ENCODE measurements around the gene CAB39.

Gene CAB39

DNA sequence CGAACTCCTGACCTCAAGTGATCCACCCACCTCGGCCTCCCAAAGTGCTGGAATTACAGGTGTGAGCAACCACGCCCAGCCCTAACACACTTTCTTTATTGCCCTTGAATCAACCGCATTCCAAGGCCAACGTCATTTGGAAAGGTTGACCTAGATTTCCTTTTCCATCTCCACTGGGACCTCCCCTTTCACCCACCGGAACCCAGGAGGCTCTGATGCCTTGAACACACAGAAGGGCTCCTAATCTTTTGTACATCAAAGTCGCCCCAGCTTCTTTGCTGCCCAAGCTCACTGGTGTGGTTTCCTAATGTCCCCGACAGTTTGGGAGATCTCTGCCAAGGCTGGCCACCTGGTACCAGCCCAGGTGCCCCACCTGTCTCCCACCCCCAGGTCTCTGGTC lies 46.2 kb upstream of the CAB39 start:
- no peaks in the 10 kb centered on the region for H3K9me3 ChIP-seq (ENCODE audit: control insufficient read depth, low read length)
- peaks cover 18% of the 10 kb centered on the region for H3K4me1 ChIP-seq (ENCODE audit: control insufficient read depth, insufficient read depth, low read depth, low read length)
- no peak overlapping the region for H3K4me3 ChIP-seq (ENCODE audit: insufficient read depth in 1 of 2, low read depth in 1 of 2, low read length in 2 of 2)
- H3K23ac ChIP-seq (ENCODE audit: low read length in 2 of 2) = no peak overlapping the region
- no peak overlapping the region for H2BK120ac ChIP-seq (ENCODE audit: low read depth, low read length)
- H2BK12ac ChIP-seq (ENCODE audit: low read length in 2 of 2) = no peak overlapping the region
- no peaks in the 10 kb centered on the region for H3K27me3 ChIP-seq (ENCODE audit: control insufficient read depth in 1 of 2, insufficient read depth in 1 of 2, low read length in 2 of 2)
- H3K79me1 ChIP-seq (replicated peaks; ENCODE audit: low read length, poor library complexity, severe bottlenecking) = no peaks in the 10 kb centered on the region
- no peak overlapping the region for H3K4me2 ChIP-seq (ENCODE audit: low read length, poor library complexity, severe bottlenecking)
- no peak overlapping the region for H4K91ac ChIP-seq (ENCODE audit: low read length)
- H3K18ac ChIP-seq (ENCODE audit: low read depth in 1 of 2, low read length in 2 of 2) = no peak overlapping the region
- H3K36me3 ChIP-seq (ENCODE audit: control insufficient read depth in 1 of 2, insufficient read depth in 2 of 2, low read depth in 1 of 2, low read length in 2 of 2) = no peaks in the 10 kb centered on the region
- no peak overlapping the region for H2BK15ac ChIP-seq (ENCODE audit: low read depth, poor library complexity, severe bottlenecking)
- H3K4ac ChIP-seq (ENCODE audit: low read depth in 1 of 2, low read length in 2 of 2) = no peak overlapping the region
- peak overlapping the region; percentile 5 for H3K9ac ChIP-seq (ENCODE audit: low read length)
- no peak overlapping the region for H2AK5ac ChIP-seq (ENCODE audit: low read length, severe bottlenecking)
- DNase-seq = no peak
- no peak overlapping the region for H2BK5ac ChIP-seq (ENCODE audit: low read depth, low read length, poor library complexity, severe bottlenecking)
- H3K14ac ChIP-seq (ENCODE audit: low read length in 2 of 2) = no peak overlapping the region
- no peak overlapping the region for H3K27ac ChIP-seq (ENCODE audit: low read length, poor library complexity, severe bottlenecking)
- H2AFZ ChIP-seq (ENCODE audit: low read depth, low read length) = no peak overlapping the region
- WGBS = 94% methylated on average over 8 of the region's 8 CpGs
- H4K8ac ChIP-seq (ENCODE audit: low read length) = no peak overlapping the region

DNA sequence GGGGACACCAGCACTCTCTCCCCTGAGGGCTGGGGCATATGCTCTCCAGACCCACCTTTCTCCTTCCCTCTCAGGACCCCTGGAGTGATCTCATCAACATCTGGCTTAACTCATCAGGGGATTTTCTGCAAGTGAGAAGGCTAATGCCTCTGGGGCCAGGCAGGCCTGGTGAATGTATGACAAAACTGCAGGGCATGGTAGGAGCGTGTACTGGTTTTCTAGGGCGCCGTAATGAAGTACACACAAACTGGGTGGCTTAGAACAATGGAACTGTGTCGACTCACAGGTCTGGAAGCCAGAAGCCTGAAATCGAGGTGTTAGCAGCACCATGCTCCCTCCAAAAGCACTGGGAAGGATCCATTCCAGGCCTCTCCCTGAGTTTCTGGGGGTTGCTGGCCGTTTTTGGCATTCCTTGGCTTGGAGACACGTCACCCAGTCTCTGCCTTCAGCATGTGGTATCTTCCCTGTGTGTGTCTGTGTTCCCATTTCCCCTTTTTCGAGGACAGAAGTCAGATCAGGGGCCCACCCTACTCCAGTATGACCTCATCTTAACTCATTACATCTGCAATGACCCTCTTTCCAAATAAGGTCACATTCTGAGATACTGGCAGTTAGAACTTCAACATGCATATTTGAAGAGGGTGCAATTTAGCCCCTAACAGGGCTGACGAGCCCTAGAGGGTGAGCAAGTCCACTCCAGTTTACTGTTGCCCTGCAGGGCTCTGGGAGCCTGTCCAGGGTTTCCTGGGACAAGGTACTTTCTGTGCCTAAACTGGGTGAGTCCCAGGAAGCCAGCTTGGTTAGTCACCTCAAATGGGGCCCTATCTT lies 45.5 kb upstream of the CAB39 start:
- 48% methylated on average over 9 of the region's 9 CpGs for WGBS
- Histone ChIP-seq H2BK5ac (ENCODE audit: low read depth, low read length, poor library complexity, severe bottlenecking) (no peak overlapping the region), H3K9me3 (ENCODE audit: control insufficient read depth, low read length) (no peaks in the 10 kb centered on the region), H2AFZ (ENCODE audit: low read depth, low read length) (no peak overlapping the region), H3K4ac (ENCODE audit: low read depth in 1 of 2, low read length in 2 of 2) (no peak overlapping the region), H2BK120ac (ENCODE audit: low read depth, low read length) (no peak overlapping the region), H2BK15ac (ENCODE audit: low read depth, poor library complexity, severe bottlenecking) (no peak overlapping the region), H3K18ac (ENCODE audit: low read depth in 1 of 2, low read length in 2 of 2) (no peak overlapping the region), H3K36me3 (ENCODE audit: control insufficient read depth in 1 of 2, insufficient read depth in 2 of 2, low read depth in 1 of 2, low read length in 2 of 2) (no peaks in the 10 kb centered on the region), H3K9ac (ENCODE audit: low read length) (peak overlapping the region; percentile 24), H3K14ac (ENCODE audit: low read length in 2 of 2) (no peak overlapping the region), H3K4me3 (ENCODE audit: insufficient read depth in 1 of 2, low read depth in 1 of 2, low read length in 2 of 2) (no peak overlapping the region), H4K91ac (ENCODE audit: low read length) (no peak overlapping the region), H3K79me1 (replicated peaks; ENCODE audit: low read length, poor library complexity, severe bottlenecking) (no peaks in the 10 kb centered on the region), H4K8ac (ENCODE audit: low read length) (no peak overlapping the region), H3K27me3 (ENCODE audit: control insufficient read depth in 1 of 2, insufficient read depth in 1 of 2, low read length in 2 of 2) (no peaks in the 10 kb centered on the region), H3K27ac (ENCODE audit: low read length, poor library complexity, severe bottlenecking) (no peak overlapping the region), H3K23ac (ENCODE audit: low read length in 2 of 2) (no peak overlapping the region), H3K4me1 (ENCODE audit: control insufficient read depth, insufficient read depth, low read depth, low read length) (peaks cover 19% of the 10 kb centered on the region), H3K4me2 (ENCODE audit: low read length, poor library complexity, severe bottlenecking) (no peak overlapping the region), H2AK5ac (ENCODE audit: low read length, severe bottlenecking) (no peak overlapping the region), H2BK12ac (ENCODE audit: low read length in 2 of 2) (peak overlapping the region in 1 of 2 experiments; percentile 32)
- DNase-seq = peak; percentile 38

DNA sequence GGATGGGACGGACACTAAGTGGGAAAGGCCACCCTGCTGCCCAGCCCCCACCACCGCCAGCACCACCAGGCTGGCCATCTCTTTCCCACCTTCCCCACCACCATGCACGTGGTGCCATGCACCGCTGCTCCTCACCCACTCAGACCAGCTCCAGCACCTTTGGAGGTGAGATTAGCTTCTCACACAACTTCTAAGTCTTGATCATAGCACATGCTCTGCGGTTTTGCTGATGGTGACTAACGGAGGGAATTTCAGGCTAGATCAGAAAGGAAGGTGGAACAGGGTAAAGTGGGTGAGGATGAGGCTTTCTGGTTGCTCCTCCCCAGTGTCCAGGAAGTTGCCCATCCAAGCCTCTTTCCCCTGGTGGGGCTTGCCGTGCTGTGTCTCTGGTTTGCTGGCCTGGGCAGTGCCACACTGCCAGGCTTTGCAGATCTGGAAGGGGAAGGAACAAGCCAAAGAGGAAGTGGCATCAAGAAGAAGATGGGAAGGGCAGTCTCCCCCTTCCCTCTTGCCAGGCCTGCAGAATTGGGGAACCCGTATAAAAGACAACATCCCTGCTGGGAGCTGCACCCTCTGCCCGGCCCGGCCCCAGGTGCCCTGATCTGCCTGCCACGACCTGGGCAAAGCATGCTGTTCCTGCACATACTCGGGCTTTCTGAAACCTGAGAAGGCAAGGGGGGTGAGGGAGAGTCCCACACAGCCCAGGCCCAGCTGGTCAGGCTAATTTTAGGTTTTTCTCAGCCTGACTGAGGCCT lies 44.3 kb upstream of the CAB39 start:
- Histone ChIP-seq H2BK5ac (ENCODE audit: low read depth, low read length, poor library complexity, severe bottlenecking) (no peak overlapping the region), H2BK15ac (ENCODE audit: low read depth, poor library complexity, severe bottlenecking) (no peak overlapping the region), H3K4me2 (ENCODE audit: low read length, poor library complexity, severe bottlenecking) (no peak overlapping the region), H3K4me1 (ENCODE audit: control insufficient read depth, insufficient read depth, low read depth, low read length) (peaks cover 21% of the 10 kb centered on the region), H3K36me3 (ENCODE audit: control insufficient read depth in 1 of 2, insufficient read depth in 2 of 2, low read depth in 1 of 2, low read length in 2 of 2) (no peaks in the 10 kb centered on the region), H3K18ac (ENCODE audit: low read depth in 1 of 2, low read length in 2 of 2) (no peak overlapping the region), H3K27ac (ENCODE audit: low read length, poor library complexity, severe bottlenecking) (no peak overlapping the region), H3K23ac (ENCODE audit: low read length in 2 of 2) (no peak overlapping the region), H4K91ac (ENCODE audit: low read length) (no peak overlapping the region), H2BK120ac (ENCODE audit: low read depth, low read length) (no peak overlapping the region), H3K14ac (ENCODE audit: low read length in 2 of 2) (peak overlapping the region in 1 of 2 experiments; percentile 67), H3K4me3 (ENCODE audit: insufficient read depth in 1 of 2, low read depth in 1 of 2, low read length in 2 of 2) (no peak overlapping the region), H4K8ac (ENCODE audit: low read length) (no peak overlapping the region), H3K79me1 (replicated peaks; ENCODE audit: low read length, poor library complexity, severe bottlenecking) (no peaks in the 10 kb centered on the region), H2AFZ (ENCODE audit: low read depth, low read length) (no peak overlapping the region), H2AK5ac (ENCODE audit: low read length, severe bottlenecking) (peak overlapping the region; percentile 57), H3K4ac (ENCODE audit: low read depth in 1 of 2, low read length in 2 of 2) (no peak overlapping the region), H2BK12ac (ENCODE audit: low read length in 2 of 2) (peak overlapping the region in 1 of 2 experiments; percentile 10), H3K27me3 (ENCODE audit: control insufficient read depth in 1 of 2, insufficient read depth in 1 of 2, low read length in 2 of 2) (no peaks in the 10 kb centered on the region), H3K9me3 (ENCODE audit: control insufficient read depth, low read length) (no peaks in the 10 kb centered on the region), H3K9ac (ENCODE audit: low read length) (no peak overlapping the region)
- no peak for DNase-seq
- 83% methylated on average over 11 of the region's 12 CpGs for WGBS

DNA sequence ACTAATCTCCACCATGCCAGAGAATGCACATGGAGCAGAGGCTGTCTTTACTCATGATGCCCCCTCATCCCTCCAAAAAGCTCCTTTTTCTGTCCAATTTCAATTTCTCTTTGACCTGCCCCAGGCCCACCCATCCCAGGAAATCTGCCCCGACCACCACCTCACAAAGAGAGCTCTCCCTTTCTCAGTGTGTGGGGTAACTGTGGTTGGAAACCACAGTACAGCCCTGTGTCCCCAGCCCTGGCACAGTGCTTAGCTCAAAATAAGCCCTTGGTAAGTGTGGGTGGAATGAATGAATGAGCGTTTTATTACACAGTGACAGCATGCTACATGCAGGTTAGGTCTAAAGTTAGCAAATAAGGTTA lies 43.7 kb upstream of the CAB39 start:
- H3K4me3 ChIP-seq (ENCODE audit: insufficient read depth in 1 of 2, low read depth in 1 of 2, low read length in 2 of 2) = no peak overlapping the region
- H3K27me3 ChIP-seq (ENCODE audit: control insufficient read depth in 1 of 2, insufficient read depth in 1 of 2, low read length in 2 of 2) = no peaks in the 10 kb centered on the region
- H3K4me2 ChIP-seq (ENCODE audit: low read length, poor library complexity, severe bottlenecking) = no peak overlapping the region
- H3K23ac ChIP-seq (ENCODE audit: low read length in 2 of 2) = no peak overlapping the region
- no peak overlapping the region for H2BK5ac ChIP-seq (ENCODE audit: low read depth, low read length, poor library complexity, severe bottlenecking)
- peaks cover 21% of the 10 kb centered on the region for H3K4me1 ChIP-seq (ENCODE audit: control insufficient read depth, insufficient read depth, low read depth, low read length)
- H3K18ac ChIP-seq (ENCODE audit: low read depth in 1 of 2, low read length in 2 of 2) = no peak overlapping the region
- H3K9me3 ChIP-seq (ENCODE audit: control insufficient read depth, low read length) = no peaks in the 10 kb centered on the region
- H3K9ac ChIP-seq (ENCODE audit: low read length) = no peak overlapping the region
- 100% methylated on average over 1 of the region's 2 CpGs for WGBS
- peak overlapping the region; percentile 68 for H2AK5ac ChIP-seq (ENCODE audit: low read length, severe bottlenecking)
- H2BK120ac ChIP-seq (ENCODE audit: low read depth, low read length) = no peak overlapping the region
- DNase-seq = no peak
- H3K27ac ChIP-seq (ENCODE audit: low read length, poor library complexity, severe bottlenecking) = no peak overlapping the region
- no peak overlapping the region for H2BK12ac ChIP-seq (ENCODE audit: low read length in 2 of 2)
- H3K79me1 ChIP-seq (replicated peaks; ENCODE audit: low read length, poor library complexity, severe bottlenecking) = no peaks in the 10 kb centered on the region
- H4K8ac ChIP-seq (ENCODE audit: low read length) = no peak overlapping the region
- no peaks in the 10 kb centered on the region for H3K36me3 ChIP-seq (ENCODE audit: control insufficient read depth in 1 of 2, insufficient read depth in 2 of 2, low read depth in 1 of 2, low read length in 2 of 2)
- no peak overlapping the region for H3K14ac ChIP-seq (ENCODE audit: low read length in 2 of 2)
- H4K91ac ChIP-seq (ENCODE audit: low read length) = no peak overlapping the region
- no peak overlapping the region for H2BK15ac ChIP-seq (ENCODE audit: low read depth, poor library complexity, severe bottlenecking)
- no peak overlapping the region for H3K4ac ChIP-seq (ENCODE audit: low read depth in 1 of 2, low read length in 2 of 2)
- H2AFZ ChIP-seq (ENCODE audit: low read depth, low read length) = no peak overlapping the region
